ENCODE data around the gene STON2.

GRCh38 chr14:81434230-81434629 lies 34.1 kb upstream of the STON2 start:
- TF ChIP-seq CTCF (conservative IDR thresholded peaks at IDR 0.05) (no peak), ZFX (IDR thresholded peaks at IDR 0.05) (no peak)

All from C4-2B (cell line).